Measurements from ENCODE around the gene PGAP1. TPM values are rescaled to one million over a fixed set of nuclear protein-coding genes. Genes with fewer than 3 reads are reported as not detected.

Gene PGAP1
- total RNA-seq, 1 donor from 2014 or later: 6.1 TPM

- Histone ChIP-seq H3K36me3 (ENCODE audit: control insufficient read depth, insufficient read depth, low read length) (no peaks in the 10 kb centered on the region), H3K4me3 (ENCODE audit: low read depth, low read length) (no peak overlapping the region), H3K27me3 (ENCODE audit: control insufficient read depth, insufficient read depth, low read length) (no peaks in the 10 kb centered on the region)
- TF ChIP-seq CTCF (IDR thresholded peaks at IDR 0.05; ENCODE audit: insufficient read depth, low read length, severe bottlenecking): no peak
- DNase-seq (ENCODE audit: low read depth): no peak
- FAIRE-seq: no peak
Measured at GRCh38 chr2:196956069-196956468, 29.6 kb upstream of the PGAP1 start.

GRCh38 chr2:196955036-196955435, 28.5 kb upstream of the PGAP1 start:
- no peak for FAIRE-seq
- Histone ChIP-seq H3K36me3 (ENCODE audit: control insufficient read depth, insufficient read depth, low read length) (no peaks in the 10 kb centered on the region), H3K4me3 (ENCODE audit: low read depth, low read length) (no peak overlapping the region), H3K27me3 (ENCODE audit: control insufficient read depth, insufficient read depth, low read length) (no peaks in the 10 kb centered on the region)
- TF ChIP-seq CTCF (IDR thresholded peaks at IDR 0.05; ENCODE audit: insufficient read depth, low read length, severe bottlenecking): no peak
- DNase-seq (ENCODE audit: low read depth): peak; percentile 79

GRCh38 chr2:196954001-196954400, 27.5 kb upstream of the PGAP1 start:
- Histone ChIP-seq H3K4me3 (ENCODE audit: low read depth, low read length) (no peak overlapping the region), H3K27me3 (ENCODE audit: control insufficient read depth, insufficient read depth, low read length) (no peaks in the 10 kb centered on the region), H3K36me3 (ENCODE audit: control insufficient read depth, insufficient read depth, low read length) (no peaks in the 10 kb centered on the region)
- TF ChIP-seq CTCF (IDR thresholded peaks at IDR 0.05; ENCODE audit: insufficient read depth, low read length, severe bottlenecking): no peak
- DNase-seq (ENCODE audit: low read depth): no peak
- no peak for FAIRE-seq

GRCh38 chr2:196952936-196953335, 26.4 kb upstream of the PGAP1 start:
- DNase-seq (ENCODE audit: low read depth): no peak
- no peaks in the 10 kb centered on the region for H3K36me3 ChIP-seq (ENCODE audit: control insufficient read depth, insufficient read depth, low read length)

GRCh38 chr2:196951973-196952372, 25.5 kb upstream of the PGAP1 start:
- Histone ChIP-seq H3K4me3 (ENCODE audit: low read depth, low read length) (no peak overlapping the region), H3K36me3 (ENCODE audit: control insufficient read depth, insufficient read depth, low read length) (no peaks in the 10 kb centered on the region), H3K27me3 (ENCODE audit: control insufficient read depth, insufficient read depth, low read length) (no peaks in the 10 kb centered on the region)
- TF ChIP-seq CTCF (IDR thresholded peaks at IDR 0.05; ENCODE audit: insufficient read depth, low read length, severe bottlenecking): no peak
- DNase-seq (ENCODE audit: low read depth) (no peak), FAIRE-seq (no peak)

More at GRCh38 chr2:196952936-196953335, 26.4 kb upstream of the PGAP1 start:
- no peaks in the 10 kb centered on the region for H3K27me3 ChIP-seq (ENCODE audit: control insufficient read depth, insufficient read depth, low read length)
- no peak for FAIRE-seq
- no peak overlapping the region for H3K4me3 ChIP-seq (ENCODE audit: low read depth, low read length)
- TF ChIP-seq CTCF (IDR thresholded peaks at IDR 0.05; ENCODE audit: insufficient read depth, low read length, severe bottlenecking): no peak

GRCh38 chr2:196949116-196949515, 22.6 kb upstream of the PGAP1 start:
- no peak for TF ChIP-seq CTCF (IDR thresholded peaks at IDR 0.05; ENCODE audit: insufficient read depth, low read length, severe bottlenecking)
- H3K27me3 ChIP-seq (ENCODE audit: control insufficient read depth, insufficient read depth, low read length): no peaks in the 10 kb centered on the region
- FAIRE-seq (peak; percentile 66), DNase-seq (ENCODE audit: low read depth) (no peak)
- H3K4me3 ChIP-seq (ENCODE audit: low read depth, low read length): no peak overlapping the region
- H3K36me3 ChIP-seq (ENCODE audit: control insufficient read depth, insufficient read depth, low read length): no peaks in the 10 kb centered on the region

Data from bronchial epithelial cell (primary cell).